GM21529 (cell line): ENCODE measurements around the gene FOXD4L1.
A peak's percentile ranks its signal among the peaks of the same experiment; 100 is the strongest.
"Not testable (repeated sequence)": the region's sequence is repeated elsewhere in the genome, so short reads cannot be mapped to it uniquely, and the experiment has no call there.

Source experiments
- ATAC-seq: cut with Tn5 transposase; IDR thresholded peaks from one replicate; pipeline ENCODE4 v1.9.1; 2021; ENCODE audit not compliant: unreplicated experiment

Gene FOXD4L1

DNA sequence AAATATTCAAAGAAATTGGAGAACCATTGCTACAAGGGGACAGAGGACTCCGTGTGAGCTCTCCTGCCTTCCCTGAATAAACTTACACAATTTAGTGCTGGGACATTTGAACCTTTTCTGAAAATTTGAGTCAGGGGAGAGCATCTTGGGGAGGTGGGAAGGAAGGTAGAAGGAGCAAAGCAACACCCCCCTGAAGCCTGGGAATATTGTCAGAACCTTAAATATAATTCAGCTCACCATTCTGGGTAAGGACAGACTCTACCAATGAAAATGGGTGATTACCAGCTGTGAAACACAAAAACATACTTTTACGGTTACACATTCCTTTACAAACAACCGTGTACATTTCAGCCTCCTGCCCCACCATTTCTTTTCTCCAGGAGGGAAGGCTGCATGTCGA lies at the start of gene FOXD4L1:
Gene FOXD4L1 (plus strand): TSS at position 301 of the 400 bp plus-strand sequence. CDS start 592 bp downstream, outside the sequence.
- not testable (repeated sequence) for ATAC-seq

DNA sequence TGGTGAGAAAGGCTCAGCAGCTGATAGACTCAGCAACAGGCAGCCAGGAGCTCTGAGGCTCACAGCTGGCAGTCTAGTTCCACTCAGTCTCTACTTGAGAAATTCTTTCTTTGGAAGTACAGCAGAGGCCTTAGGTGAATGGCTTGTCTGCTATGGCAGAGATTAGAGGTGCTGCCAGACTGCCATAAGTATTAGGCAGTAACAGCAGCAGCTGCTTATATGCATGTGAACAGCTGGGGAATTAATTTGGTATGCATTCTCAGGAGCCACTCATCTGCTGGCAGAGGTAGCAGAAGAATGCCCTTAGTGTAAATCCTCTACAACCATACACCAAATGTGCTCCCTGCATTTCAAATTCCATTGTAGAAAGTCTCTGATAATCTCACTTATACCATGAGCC lies 32.7 kb upstream of the FOXD4L1 start:
- not testable (repeated sequence) for ATAC-seq

DNA sequence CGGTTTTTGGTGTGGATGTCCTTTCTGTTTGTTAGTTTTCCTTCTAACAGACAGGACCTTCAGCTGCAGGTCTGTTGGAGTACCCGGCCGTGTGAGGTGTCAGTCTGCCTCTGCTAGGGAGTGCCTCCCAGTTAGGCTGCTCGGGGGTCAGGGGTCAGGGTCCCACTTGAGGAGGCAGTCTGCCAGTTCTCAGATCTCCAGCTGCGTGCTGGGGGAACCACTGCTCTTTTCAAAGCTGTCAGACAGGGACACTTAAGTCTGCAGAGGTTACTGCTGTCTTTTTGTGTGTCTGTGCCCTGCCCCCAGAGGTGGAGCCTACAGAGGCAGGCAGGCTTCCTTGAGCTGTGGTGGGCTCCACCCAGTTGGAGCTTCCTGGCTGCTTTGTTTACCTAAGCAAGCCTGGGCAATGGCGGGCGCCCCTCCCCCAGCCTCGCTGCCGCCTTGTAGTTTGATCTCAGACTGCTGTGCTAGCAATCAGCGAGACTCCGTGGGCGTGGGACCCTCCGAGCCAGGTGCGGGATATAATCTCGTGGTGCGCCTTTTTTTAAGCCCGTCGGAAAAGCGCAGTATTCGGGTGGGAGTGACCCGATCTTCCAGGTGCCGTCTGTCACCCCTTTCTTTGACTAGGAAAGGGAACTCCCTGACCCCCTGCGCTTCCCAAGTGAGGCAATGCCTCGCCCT lies 21.6 kb upstream of the FOXD4L1 start:
- not testable (repeated sequence) for ATAC-seq

DNA sequence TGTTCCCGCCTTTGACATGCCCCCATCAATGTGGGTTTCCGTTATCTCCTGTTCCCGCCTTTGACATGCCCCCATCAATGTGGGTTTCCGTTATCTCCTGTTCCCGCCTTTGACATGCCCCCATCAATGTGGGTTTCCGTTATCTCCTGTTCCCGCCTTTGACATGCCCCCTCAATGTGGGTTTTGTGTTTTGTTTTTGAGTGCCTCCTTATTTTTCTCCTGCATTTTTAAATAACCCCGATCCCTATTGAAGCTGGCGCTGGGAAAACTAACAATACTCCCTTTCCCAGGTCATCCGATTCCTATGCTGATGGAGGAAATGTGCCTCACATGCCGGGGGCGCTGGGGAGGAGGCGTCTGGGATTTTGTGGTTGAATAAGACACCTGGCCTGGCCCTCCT lies 1.9 kb upstream of the FOXD4L1 start:
- ATAC-seq: not testable (repeated sequence)

DNA sequence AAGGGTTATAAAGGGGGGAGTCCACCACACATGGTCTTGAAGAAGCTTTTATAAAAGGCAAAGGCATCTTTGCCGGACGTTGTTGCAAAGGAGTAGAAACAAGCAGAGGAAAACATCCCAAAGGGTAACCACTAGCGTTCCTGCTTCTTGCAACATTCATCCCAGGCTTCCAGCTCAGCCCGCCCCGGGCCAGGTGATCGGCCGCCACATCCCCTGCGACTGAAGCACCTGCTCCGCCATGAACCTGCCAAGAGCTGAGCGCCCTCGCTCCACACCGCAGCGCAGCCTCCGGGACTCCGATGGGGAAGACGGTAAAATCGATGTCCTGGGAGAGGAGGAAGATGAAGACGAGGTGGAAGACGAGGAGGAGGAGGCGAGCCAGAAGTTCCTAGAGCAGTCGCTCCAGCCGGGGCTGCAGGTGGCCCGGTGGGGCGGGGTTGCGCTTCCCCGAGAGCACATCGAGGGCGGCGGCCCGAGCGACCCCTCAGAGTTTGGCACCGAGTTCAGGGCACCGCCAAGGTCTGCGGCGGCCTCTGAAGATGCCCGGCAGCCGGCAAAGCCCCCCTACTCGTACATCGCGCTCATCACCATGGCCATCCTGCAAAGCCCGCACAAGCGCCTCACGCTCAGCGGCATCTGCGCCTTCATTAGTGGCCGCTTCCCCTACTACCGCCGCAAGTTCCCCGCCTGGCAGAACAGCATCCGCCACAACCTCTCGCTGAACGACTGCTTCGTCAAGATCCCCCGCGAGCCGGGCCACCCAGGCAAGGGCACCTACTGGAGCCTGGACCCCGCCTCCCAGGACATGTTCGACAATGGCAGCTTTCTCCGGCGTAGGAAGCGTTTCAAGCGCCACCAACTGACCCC lies 787 bp downstream of the FOXD4L1 start:
- not testable (repeated sequence) for ATAC-seq

DNA sequence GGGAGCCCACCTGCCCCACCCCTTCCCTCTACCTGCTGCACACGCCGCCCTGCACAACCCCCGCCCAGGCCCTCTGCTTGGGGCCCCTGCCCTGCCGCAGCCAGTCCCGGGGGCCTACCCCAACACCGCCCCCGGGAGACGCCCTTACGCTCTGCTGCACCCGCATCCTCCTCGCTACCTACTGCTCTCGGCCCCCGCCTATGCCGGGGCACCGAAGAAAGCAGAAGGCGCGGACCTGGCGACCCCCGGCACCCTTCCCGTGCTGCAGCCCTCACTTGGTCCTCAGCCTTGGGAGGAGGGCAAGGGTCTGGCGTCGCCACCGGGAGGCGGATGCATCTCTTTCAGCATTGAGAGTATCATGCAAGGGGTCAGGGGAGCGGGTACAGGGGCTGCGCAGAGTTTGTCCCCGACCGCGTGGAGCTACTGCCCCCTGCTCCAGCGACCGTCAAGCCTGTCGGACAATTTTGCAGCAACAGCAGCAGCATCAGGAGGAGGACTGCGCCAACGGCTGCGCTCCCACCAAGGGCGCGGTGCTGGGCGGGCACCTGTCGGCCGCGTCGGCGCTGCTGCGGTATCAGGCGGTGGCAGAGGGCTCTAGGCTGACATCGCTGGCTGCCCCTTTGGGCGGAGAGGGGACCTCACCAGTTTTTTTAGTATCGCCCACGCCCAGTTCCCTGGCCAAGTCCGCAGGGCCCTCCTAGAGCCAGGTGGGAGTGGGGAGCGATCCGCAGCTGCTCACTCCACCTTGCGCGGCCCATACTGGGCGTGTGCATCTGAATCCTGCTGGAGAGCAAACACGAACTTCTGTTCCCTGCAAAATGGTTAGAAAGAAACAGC lies 1.6 kb downstream of the FOXD4L1 start:
- ATAC-seq: not testable (repeated sequence)

DNA sequence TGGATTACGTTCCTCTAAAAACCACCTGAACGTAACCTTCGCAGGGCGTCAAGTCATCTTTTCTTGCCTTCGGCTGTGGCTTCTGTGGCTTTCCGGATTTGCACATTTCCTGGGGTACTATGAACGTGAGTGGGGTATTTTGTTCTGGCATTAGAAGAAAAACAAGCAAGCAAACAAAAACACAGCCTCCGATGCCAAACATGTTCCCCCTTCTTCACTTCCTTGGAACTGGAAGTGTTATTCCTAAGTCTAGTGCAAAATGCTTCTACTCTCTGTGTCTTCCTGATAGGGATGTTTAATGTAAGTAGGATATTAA lies 2.2 kb downstream of the FOXD4L1 start:
- ATAC-seq: not testable (repeated sequence)

DNA sequence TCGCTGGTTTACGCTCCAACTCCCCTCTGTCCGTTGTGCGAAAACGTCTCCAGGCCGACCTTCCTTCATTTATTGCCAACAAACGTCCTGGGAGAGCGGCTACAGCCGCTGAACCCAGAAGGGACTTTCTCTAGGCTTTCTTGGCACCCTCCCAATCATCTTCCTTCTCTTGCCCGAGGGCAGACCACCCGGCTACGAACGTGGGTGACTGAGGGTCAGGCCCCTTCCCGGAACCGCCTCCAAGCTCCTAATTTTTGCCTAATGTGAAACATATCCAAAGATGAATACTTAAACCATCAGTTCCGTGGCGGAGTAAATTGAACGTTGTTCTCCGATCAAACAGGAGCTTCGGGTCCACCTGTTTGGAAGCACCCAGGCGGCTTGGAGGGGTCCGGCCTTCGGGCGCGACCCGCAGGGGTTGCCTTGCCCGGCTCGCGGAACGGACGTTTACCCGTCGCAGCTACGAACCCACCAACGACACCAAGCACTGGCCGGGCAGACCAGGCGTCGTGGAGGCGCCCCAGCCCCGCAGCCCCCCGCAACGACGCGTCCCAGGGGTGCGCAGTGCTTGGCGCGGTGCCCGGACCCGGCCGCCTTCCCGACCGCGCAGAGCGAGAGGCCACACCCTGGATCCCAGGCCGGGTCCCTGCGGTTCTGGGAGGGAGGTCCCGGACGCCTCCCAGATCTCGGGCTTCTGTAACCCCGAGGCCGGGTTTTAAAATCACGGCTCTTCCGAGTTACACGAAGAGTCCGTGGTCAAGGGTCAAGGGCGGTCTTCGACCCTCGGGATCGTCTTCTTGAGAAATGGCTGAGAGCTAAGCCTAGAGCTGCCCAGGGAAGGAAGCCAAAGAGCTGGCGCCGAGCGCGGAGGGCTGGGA lies 4.0 kb downstream of the FOXD4L1 start:
- ATAC-seq: peak; percentile 33

DNA sequence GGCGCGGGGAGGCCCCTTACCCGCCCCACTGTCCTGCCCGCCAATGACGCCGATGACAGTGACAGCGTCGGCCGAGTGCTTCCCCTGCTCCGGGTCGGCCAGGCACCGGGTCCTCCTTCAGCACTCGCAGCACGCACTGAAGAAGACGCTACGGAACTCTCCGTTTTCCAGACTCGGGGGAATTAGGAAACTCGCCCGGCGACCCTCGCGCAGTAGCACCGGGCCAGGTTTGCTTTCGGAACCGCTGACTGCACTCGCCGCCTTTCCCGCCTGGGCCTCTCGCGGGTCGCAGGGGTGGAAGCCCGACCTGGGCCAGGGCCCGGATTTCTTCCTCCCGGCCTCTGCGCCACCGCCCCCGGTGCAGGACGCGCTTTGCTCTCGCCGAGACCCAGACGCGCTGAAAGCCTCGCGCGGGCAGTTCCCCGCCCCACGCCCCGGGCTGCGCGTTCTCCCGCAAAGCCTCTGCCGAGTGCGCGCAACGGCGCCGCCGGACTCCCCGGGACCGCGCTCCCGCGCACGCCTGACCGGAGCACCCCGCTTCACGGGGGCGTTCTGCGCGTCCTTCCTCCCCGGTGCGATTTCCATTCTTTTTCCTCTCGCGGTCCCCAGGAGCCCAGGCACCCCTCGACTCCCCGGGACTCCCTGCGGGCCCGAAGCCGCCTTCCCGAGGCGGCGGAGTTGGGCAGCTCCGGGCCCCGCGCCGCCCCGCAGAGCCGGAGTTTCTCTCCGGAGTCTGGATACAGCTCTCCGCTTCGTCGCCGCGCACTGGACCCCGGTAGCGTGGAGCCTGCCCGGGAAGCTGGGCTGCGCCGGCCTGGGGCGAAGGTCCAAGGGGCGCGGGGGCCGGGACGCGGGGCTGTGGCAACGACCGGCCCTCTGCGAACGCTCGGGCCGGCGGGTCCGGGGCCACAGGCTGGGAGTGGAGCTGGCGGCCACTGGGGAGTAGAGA lies 4.9 kb downstream of the FOXD4L1 start:
- ATAC-seq: peak; percentile 72

DNA sequence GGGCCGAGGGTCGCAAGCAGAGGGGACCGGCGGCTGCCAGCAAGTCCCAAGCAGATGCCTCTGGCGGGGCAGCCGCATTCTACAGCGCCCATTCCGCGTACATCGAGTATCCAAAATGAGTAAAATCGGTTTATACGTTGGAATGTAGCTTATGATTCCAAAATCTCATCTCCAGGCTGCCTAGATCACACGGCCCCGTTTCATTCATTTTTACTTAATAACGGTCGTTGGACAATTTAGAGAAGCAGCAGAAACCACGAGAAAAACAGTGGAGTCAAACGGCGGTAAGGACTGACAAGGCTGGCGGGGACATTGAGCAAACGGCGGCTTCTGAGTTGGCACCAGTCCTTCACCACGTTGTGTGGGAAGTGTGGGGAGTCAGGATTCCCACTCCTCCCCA lies 5.6 kb downstream of the FOXD4L1 start:
- not testable (repeated sequence) for ATAC-seq

DNA sequence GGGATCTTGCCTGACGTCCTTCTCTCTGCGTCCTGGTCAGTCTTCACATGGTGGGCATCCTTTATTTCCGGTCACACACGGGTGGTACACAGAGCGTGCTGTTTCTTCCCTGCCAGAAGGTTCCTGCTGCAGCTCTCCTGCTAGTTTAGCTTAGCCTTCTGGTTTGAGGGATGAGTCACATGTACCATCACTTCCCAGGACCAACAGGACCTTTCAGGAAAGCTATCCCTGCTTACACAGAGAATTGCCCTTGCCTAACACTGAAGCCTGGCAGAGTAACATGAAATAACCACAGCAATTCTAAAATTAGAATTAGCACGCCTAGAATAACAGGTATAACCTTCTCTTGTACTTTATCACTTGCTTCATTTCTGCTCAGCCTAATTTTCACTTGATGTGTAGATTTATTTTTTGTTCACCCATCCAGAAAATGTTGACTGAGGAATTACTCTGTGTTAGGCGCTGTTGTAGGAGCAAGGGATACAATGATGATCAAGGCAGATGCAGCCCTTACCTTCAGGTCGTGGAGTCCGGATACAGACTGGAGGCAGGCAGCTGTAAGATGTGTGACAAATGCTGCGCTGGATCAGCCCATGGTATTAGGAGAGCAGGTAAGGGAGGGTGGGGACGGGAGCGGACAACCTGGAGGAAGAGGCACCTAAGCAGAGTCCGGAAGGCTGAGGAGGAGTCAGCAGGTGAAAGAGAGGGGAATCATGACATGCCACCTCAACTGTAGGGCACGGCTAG lies 9.1 kb downstream of the FOXD4L1 start:
- not testable (repeated sequence) for ATAC-seq

DNA sequence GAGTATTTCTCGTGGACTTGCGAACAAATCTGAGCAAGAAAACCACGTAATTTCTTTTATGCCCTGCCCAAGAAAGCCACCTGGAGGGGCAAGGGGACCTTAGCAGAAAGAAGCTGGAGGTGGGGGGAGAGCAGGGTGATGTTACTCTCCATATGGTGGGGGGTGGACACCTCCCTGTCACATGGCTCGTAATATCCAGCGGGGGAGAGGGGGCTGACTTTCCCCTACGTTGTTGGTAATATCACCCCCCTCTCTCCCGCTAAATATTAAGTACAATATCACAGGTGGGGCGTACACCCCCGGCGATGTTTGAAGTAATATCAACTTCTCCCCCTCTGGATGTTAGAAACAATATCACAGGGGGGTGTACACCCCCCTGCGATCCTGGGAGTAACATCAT lies 9.7 kb downstream of the FOXD4L1 start:
- ATAC-seq: not testable (repeated sequence)

DNA sequence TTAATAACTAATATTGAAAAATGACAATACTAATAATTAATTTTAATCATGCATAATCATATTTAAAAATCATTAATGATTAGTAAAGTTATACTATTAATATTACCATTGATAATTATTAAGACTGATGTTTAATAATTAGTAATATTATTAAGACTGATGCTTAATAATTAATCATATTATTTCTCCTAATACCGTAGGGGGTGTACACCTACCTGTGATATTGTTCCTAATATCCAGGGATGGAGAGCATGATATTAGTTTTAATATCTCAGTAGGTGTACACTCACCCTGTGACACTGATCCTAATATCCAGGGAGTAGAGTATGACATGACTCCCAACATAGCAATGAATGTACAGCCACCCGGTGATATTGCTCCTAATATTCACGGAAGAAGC lies 12.4 kb downstream of the FOXD4L1 start:
- ATAC-seq: not testable (repeated sequence)

DNA sequence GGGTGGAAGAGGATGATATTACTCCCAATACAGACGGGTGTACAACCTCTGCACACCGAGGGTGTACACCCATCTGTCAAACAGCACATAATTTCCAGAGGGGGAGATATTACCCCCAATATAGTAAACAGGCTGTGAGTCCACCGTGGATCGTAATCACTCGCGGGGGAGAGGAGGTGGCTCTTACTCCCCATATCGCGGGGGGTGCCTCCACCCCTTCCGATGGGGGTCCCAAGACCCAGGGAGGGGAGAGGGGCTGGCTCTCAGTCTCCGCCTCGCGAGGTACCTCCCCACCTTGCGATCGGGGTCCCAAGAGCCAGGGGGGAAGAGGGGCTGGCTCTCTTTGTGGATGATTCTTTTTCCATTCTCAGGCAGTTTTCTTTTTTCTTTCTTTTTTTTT lies 13.4 kb downstream of the FOXD4L1 start:
- not testable (repeated sequence) for ATAC-seq

DNA sequence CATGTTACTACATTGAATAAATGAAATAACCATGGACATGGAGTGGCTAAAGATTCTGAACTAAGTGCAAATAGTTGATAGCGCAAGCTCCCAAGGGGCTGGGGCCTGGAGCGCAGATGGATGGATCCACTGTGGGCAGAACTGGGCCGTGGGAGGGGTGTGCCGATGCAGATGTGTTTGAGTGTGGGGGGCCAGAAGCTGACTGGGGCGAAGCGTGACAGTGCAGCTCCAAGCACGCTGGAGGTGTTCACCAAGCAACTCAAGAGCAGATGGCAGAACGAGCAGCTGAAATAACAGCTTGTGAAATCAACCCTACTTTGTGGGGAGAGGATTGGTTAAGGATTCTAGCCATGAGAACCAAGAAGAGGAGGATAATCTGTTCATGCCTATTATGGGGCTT lies 17.0 kb downstream of the FOXD4L1 start:
- ATAC-seq: not testable (repeated sequence)

DNA sequence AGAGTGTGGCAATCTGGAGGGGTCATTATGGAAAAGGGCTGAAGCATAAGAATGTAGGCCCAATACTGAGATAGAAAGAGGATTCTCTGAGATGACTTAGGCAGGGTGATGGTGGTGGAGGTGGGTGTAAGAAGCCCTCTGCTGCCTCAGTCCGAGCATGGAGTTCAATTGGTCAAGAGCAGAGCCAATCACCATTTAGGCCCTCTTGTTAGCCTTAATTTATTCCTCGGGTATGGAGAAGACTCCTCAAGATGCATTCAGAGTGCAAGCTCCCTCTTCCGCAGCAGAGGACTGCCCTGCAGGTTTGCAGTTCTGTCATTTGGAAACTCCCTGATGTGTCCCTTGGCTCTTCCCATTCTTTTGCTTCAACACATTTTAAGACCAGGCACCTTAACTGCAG lies 17.5 kb downstream of the FOXD4L1 start:
- not testable (repeated sequence) for ATAC-seq

DNA sequence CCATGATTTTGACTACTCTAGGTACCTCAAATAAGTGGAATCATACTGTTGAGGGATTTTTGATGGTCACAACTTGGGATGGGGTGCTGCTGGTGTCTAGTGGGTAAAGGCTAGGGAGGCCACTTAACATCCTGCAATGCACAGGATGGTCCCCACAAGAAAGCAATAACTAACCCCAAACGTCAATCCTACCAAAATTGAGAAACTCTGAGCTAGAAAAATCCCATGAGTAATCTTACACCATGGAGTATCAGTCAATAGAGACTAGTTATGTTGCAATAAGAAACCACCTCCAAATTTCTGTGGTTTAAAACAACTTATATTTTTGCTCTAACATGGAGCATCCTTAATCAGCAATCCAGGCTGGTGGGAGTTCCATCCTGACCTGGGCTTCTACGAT lies 18.6 kb downstream of the FOXD4L1 start:
- not testable (repeated sequence) for ATAC-seq

DNA sequence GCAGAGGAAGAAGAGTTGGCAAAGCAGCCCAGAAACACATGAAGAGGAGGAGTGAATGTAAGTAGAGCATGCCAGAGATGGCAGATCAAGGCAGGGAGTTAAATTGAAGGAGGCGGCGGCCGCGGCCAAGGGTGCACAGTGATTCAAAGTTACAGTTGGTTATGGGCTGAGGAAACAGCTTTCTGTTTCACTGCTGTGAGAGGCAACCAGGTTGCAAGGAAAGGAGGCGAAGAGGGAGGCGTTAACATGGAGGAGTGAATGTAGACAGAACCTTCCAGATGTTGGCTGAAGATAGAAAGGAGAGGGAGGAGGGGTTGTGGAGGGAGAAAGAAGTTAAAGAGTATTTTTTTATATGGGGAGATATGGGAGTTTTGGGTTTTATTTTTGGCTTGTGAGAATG lies 22.4 kb downstream of the FOXD4L1 start:
- not testable (repeated sequence) for ATAC-seq

DNA sequence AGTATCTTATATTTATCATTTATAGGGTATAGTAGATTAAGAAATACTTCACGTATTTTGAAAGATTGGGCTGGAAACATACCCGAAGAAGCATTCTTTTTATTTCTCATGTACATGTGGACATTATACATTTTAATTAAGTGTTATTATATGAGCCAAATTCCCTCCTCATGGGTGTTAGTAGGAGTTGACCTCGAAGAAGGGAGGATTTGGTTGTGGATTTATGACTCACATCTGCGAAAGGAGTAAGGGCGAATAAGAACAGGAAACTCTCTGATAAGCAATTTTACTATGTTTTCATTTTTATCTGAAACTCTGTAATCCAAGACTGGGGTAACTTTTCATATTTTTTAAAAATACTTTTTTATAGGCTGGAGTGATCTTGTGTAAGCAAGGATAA lies 23.0 kb downstream of the FOXD4L1 start:
- not testable (repeated sequence) for ATAC-seq
